NCI-H446 (cell line): ENCODE measurements around the gene XCR1.
"Not testable (repeated sequence)": the region's sequence is repeated elsewhere in the genome, so short reads cannot be mapped to it uniquely, and the experiment has no call there.

Experiments used
- DNase-seq, 2 experiments: peaks; one replicate each; lab custom pipeline; 2025; lab: John Stamatoyannopoulos, UW

Gene XCR1

GRCh38 chr3:46006238-46007032, 20.8 kb downstream of the XCR1 start:
- no peak for DNase-seq

- DNase-seq, result not testable (repeated sequence)
These were observed 23.6 kb downstream of the XCR1 start for GRCh38 chr3:46003706-46004105.

- DNase-seq, result no peak
These were observed 26.1 kb downstream of the XCR1 start for GRCh38 chr3:46001178-46001577.

GRCh38 chr3:45997942-45998341, 29.3 kb downstream of the XCR1 start:
- DNase-seq, result no peak

GRCh38 chr3:45997499-45997898, 29.8 kb downstream of the XCR1 start:
- not testable (repeated sequence) for DNase-seq

GRCh38 chr3:45995236-45996192, 31.8 kb downstream of the XCR1 start, which contains the start of gene FYCO1:
Gene FYCO1 (minus strand): TSS chr3:45995824. CDS start chr3:45984910, 10,914 bp downstream.
- DNase-seq, result peak; percentile 24 to 75

- DNase-seq, result no peak
These were observed 32.7 kb downstream of the XCR1 start for GRCh38 chr3:45994419-45995235.

- no peak for DNase-seq
These were observed 33.8 kb downstream of the XCR1 start for GRCh38 chr3:45993421-45994027.

GRCh38 chr3:45992821-45993221, 34.5 kb downstream of the XCR1 start:
- DNase-seq, result no peak

GRCh38 chr3:45992133-45992729, 35.1 kb downstream of the XCR1 start:
- no peak for DNase-seq

GRCh38 chr3:45991341-45991740, 35.9 kb downstream of the XCR1 start:
- DNase-seq, result no peak

GRCh38 chr3:45990181-45990580, 37.1 kb downstream of the XCR1 start:
- no peak for DNase-seq

GRCh38 chr3:45988804-45989203, 38.5 kb downstream of the XCR1 start:
- DNase-seq, result no peak

GRCh38 chr3:45988362-45988761, 38.9 kb downstream of the XCR1 start:
- DNase-seq, result no peak

- peak in 1 of 2 experiments; percentile 18 for DNase-seq
These were observed 39.7 kb downstream of the XCR1 start for GRCh38 chr3:45987368-45988291.

GRCh38 chr3:45986303-45986982, 40.8 kb downstream of the XCR1 start:
- no peak for DNase-seq

- no peak for DNase-seq
These were observed 41.6 kb downstream of the XCR1 start for GRCh38 chr3:45985532-45986302.
